K562 (cell line): ENCODE results near the gene PAM. TPM values are rescaled to one million over a fixed set of nuclear protein-coding genes. Genes with fewer than 3 reads are reported as not detected.

Source experiments
- ATAC-seq: fragments of 200-7000 bp; cut with Tn5 transposase; 3 replicates; pipeline ENCODE4 v1.9.1; 2020; ENCODE audit warnings: moderate library complexity
- BruUV-seq: library from RNA; stranded (reverse); fragments of 400-500 nt; replicated peaks from 2 replicates; lab custom pipeline; 2021; lab: Mats Ljungman, UMichigan
- CTCF ChIA-PET: fragments of 300-600 bp; formaldehyde crosslinking; extraction: SDS; loops from one replicate; lab custom pipeline; 2021; ENCODE audit warnings: low intra/inter-chr PET ratio; lab: Yijun Ruan, JAX
- POLR2A ChIA-PET: fragments of 300-600, 350-650 bp; sonication (Branson Sonifier 250); formaldehyde crosslinking; extraction: SDS; loops from one replicate; lab custom pipeline; 2021; ENCODE audit warnings: antibody characterized with exemption, inconsistent platforms; lab: Yijun Ruan, JAX
- DNase-seq, 4 experiments: peaks; one replicate each; pipeline versions ENCODE4 v3.0.0 to v3.0.0-alpha.2; 2011 to 2018; ENCODE audit warnings: low spot score in 3 of 4, mixed read lengths in 3 of 4; ENCODE audit errors: extremely low read depth in 1 of 4
- FAIRE-seq: peaks from 2 replicates; lab custom pipeline; 2011; peaks lifted over from hg19 to GRCh38; lab: Jason Lieb, UNC
- H2AFZ ChIP-seq: 2 replicates; pipeline ENCODE4 v1.6.0; 2011; ENCODE audit warnings: low read depth, low read length, control low read depth, inconsistent platforms
- H3K27ac ChIP-seq: fragments of 200-600 bp; 3 replicates; pipeline ENCODE4 v1.8.0; 2011; ENCODE audit warnings: low read depth, mild to moderate bottlenecking, control low read depth, inconsistent platforms, low read length, moderate library complexity, mixed read lengths; ENCODE audit errors: extremely low read depth
- H3K27me3 ChIP-seq, 2 experiments: fragments of 300-600 bp in 1 of 2; 2 replicates in 1 of 2; 3 replicates in 1 of 2; pipeline versions ENCODE4 v1.6.0 to v1.8.0; 2011; ENCODE audit warnings: inconsistent platforms in 2 of 2, low read length in 2 of 2, mild to moderate bottlenecking in 1 of 2, mixed read lengths in 1 of 2, moderate library complexity in 1 of 2; ENCODE audit not compliant: control insufficient read depth in 2 of 2, insufficient read depth in 2 of 2
- H3K36me3 ChIP-seq: fragments of 300-600 bp; 3 replicates; pipeline ENCODE4 v1.8.0; 2011; ENCODE audit warnings: mild to moderate bottlenecking, low read length, inconsistent platforms; ENCODE audit not compliant: control insufficient read depth, insufficient read depth
- H3K4me1 ChIP-seq, 2 experiments: fragments of 200-600 bp in 1 of 2; replicated peaks in 1 of 2; 2 replicates in 1 of 2; 3 replicates in 1 of 2; pipeline versions ENCODE4 v1.5.1 to v1.8.0; 2011; ENCODE audit warnings: inconsistent platforms in 2 of 2, low read length in 2 of 2, mild to moderate bottlenecking in 1 of 2, mixed read lengths in 1 of 2, moderate library complexity in 1 of 2; ENCODE audit not compliant: control insufficient read depth in 2 of 2, insufficient read depth in 2 of 2
- H3K4me2 ChIP-seq: 2 replicates; pipeline ENCODE4 v1.6.1; 2011; ENCODE audit warnings: low read length, control low read depth, inconsistent platforms, mixed read lengths; ENCODE audit not compliant: insufficient read depth
- H3K4me3 ChIP-seq: fragments of 200-600 bp; sonication (generic), shearing (Covaris generic); 2 replicates; pipeline ENCODE4 v1.5.1; 2016; ENCODE audit warnings: control low read depth, inconsistent platforms
- H3K79me2 ChIP-seq: fragments of 200-600 bp; 3 replicates; pipeline ENCODE4 v1.8.0; 2011; ENCODE audit warnings: low read length, inconsistent platforms; ENCODE audit not compliant: control insufficient read depth, insufficient read depth
- H3K9ac ChIP-seq, 2 experiments: 2 replicates each; pipeline versions ENCODE4 v1.6.0 to v1.6.1; 2011; ENCODE audit warnings: low read depth in 2 of 2, low read length in 2 of 2, control low read depth in 1 of 2, inconsistent platforms in 1 of 2, mild to moderate bottlenecking in 1 of 2, mixed read lengths in 1 of 2; ENCODE audit not compliant: insufficient read depth in 1 of 2
- H3K9me1 ChIP-seq: one replicate; pipeline ENCODE4 v1.6.0; 2011; ENCODE audit warnings: inconsistent platforms, mild to moderate bottlenecking, low read length, moderate library complexity; ENCODE audit not compliant: control insufficient read depth, insufficient read depth
- H3K9me3 ChIP-seq: replicated peaks from 2 replicates; pipeline ENCODE4 v1.5.1; 2011; ENCODE audit warnings: low read depth, low read length, inconsistent platforms; ENCODE audit not compliant: control insufficient read depth, insufficient read depth
- H4K20me1 ChIP-seq: replicated peaks from 2 replicates; pipeline ENCODE4 v1.6.1; 2011; ENCODE audit warnings: low read length, inconsistent platforms, mixed read lengths; ENCODE audit not compliant: control insufficient read depth, insufficient read depth
- EP400 ChIP-seq: fragments of 450-650 bp; IDR thresholded peaks from 2 replicates; pipeline ENCODE4 v1.6.1; 2017; ENCODE audit warnings: antibody characterized with exemption, mild to moderate bottlenecking, moderate library complexity
- KLF13 ChIP-seq: fragments of 450-650 bp; IDR thresholded peaks from 2 replicates; pipeline ENCODE4 v1.6.1; 2016; ENCODE audit warnings: missing genetic modification characterization, low read depth, mild to moderate bottlenecking, missing compliant biosample characterization, moderate library complexity, borderline replicate concordance
- LEF1 ChIP-seq: fragments of 450-650 bp; IDR thresholded peaks from 2 replicates; pipeline ENCODE4 v1.6.1; 2016; ENCODE audit warnings: mild to moderate bottlenecking
- ZBTB40 ChIP-seq, 2 experiments: fragments of 450-650 bp in 1 of 2; sonication (generic) in 1 of 2; formaldehyde crosslinking in 1 of 2; IDR thresholded peaks; 2 replicates each; pipeline versions ENCODE4 v1.7.1 to v1.9.0; 2016 to 2022; ENCODE audit warnings: inconsistent platforms in 1 of 2, mild to moderate bottlenecking in 1 of 2, missing genetic modification reagents in 1 of 2
- ZHX1 ChIP-seq: fragments of 150-350 bp; conservative IDR thresholded peaks from 2 replicates; pipeline ENCODE4 v1.6.1; 2014; ENCODE audit warnings: low read length
- WGBS: fragments of 100-300 bp; shearing (Covaris generic); methylation state at CpG from one replicate; pipeline ENCODE4 v1.1.6; 2016; ENCODE audit warnings: low coverage, mixed read lengths; ENCODE audit not compliant: insufficient coverage; ENCODE audit errors: missing lambda C conversion rate; 5-methylcytosine and 5-hydroxymethylcytosine counted together
- in situ Hi-C: fragments of 300-500 bp; cut with MboI; formaldehyde crosslinking; loops from 4 replicates; pipeline ENCODE4 v1.15.0; 2018; ENCODE audit warnings: inconsistent platforms, mixed read lengths
- intact Hi-C: fragments of 100-400 bp; cut with micrococcal nuclease; formaldehyde crosslinking; loops from 2 replicates; pipeline ENCODE4 v1.14.2; 2022
- polyA plus RNA-seq, 8 experiments: library from polyadenylated mRNA; depleted of rRNA in 4 of 8; stranded (reverse) in 5 of 8; unstranded in 3 of 8; fragments of >200 nt; fragmentation: Nextera tagmentation in 2 of 8; fragmentation: Illumina TruSeq in 1 of 8; extraction: Ambion mirVana in 2 of 8; extraction: Trizol in 1 of 8; gene quantifications; 2 replicates each; pipeline versions ENCODE4 v1.2.1 to v1.2.3, GENCODE V29; 2011 to 2014; ENCODE audit warnings: inconsistent platforms in 1 of 8, missing spikeins in 1 of 8
- total RNA-seq, 7 experiments: library from RNA; depleted of rRNA in 6 of 7; stranded (reverse); fragments of >200 nt in 6 of 7; fragmentation: Illumina TruSeq in 2 of 7; extraction: Trizol in 2 of 7; gene quantifications; 2 replicates each; pipeline versions ENCODE4 v1.2.1 to v1.2.3, GENCODE V29; 2011 to 2021; ENCODE audit warnings: low replicate concordance in 1 of 7

The PAM gene
- total and polyA plus RNA-seq, 9 of the 15 experiments (the other 6 are each of a cell fraction or from before 2014, with no cell fraction given): 0.39 to 3.1 (median 0.77) TPM

GRCh38 chr5:102867992-102868662, 113.0 kb downstream of the PAM start (continued):
- no peak for TF ChIP-seq ZHX1
- TF ChIP-seq LEF1: no peak
- TF ChIP-seq EP400: no peak
- no peak for TF ChIP-seq KLF13 (tag)

- Histone ChIP-seq H3K9me3 (no peaks in the 10 kb centered on the region), H3K27me3 (peaks cover 4 to 13% of the 10 kb centered on the region in 2 experiments; a peak in 4 of 5 replicates), H3K4me1 (peaks cover 0 to 7% of the 10 kb centered on the region in 2 experiments; a peak in 1 of 5 replicates), H3K4me3 (no peak overlapping the region), H3K27ac (no peak overlapping the region), H3K36me3 (no peaks in the 10 kb centered on the region), H3K9ac (no peak overlapping the region), H3K79me2 (no peaks in the 10 kb centered on the region), H4K20me1 (no peaks in the 10 kb centered on the region), H2AFZ (no peak overlapping the region), H3K4me2 (no peak overlapping the region), H3K9me1 (no peaks in the 10 kb centered on the region)
- in situ Hi-C loops (no loop called here), intact Hi-C loops (no loop called here)
- no peak for DNase-seq
- no peak for ATAC-seq
- BruUV-seq: no TSS peak
- ChIA-PET POLR2A (interaction anchor here (1.3 kb wide), 1 partner anchor 9 kb away, joined by 5 read pairs; no protein-coding TSS in a partner anchor), CTCF (no interaction called here)
- WGBS: 0% methylated on average over 1 of the region's 1 CpG
- FAIRE-seq: no peak
- peak; percentile 57; the same call in 1 of the 2 replicates for TF ChIP-seq ZBTB40 (IDR thresholded peaks at IDR 0.05)
- TF ChIP-seq ZBTB40 (CRISPR knock-in tag; IDR thresholded peaks at IDR 0.05): no peak
Observed at GRCh38 chr5:102869230-102869629, 114.1 kb downstream of the PAM start.
